G401.6 (cell line): ENCODE measurements around the gene KCNJ2.

ENCODE experiments used
- FAIRE-seq: peaks from 2 replicates; lab custom pipeline; 2012; peaks lifted over from hg19 to GRCh38; lab: Jason Lieb, UNC

Gene KCNJ2

GRCh38 chr17:70205401-70205800 is 36.1 kb downstream of the KCNJ2 start:
- no peak for FAIRE-seq

GRCh38 chr17:70206361-70207010 is 37.2 kb downstream of the KCNJ2 start:
- FAIRE-seq, result no peak

GRCh38 chr17:70207184-70207583 is 37.9 kb downstream of the KCNJ2 start:
- no peak for FAIRE-seq

GRCh38 chr17:70208080-70208794 is 38.9 kb downstream of the KCNJ2 start:
- no peak for FAIRE-seq

GRCh38 chr17:70208825-70209555 is 39.7 kb downstream of the KCNJ2 start:
- no peak for FAIRE-seq

- no peak for FAIRE-seq
These were observed 46.3 kb downstream of the KCNJ2 start for GRCh38 chr17:70215656-70216055.

- no peak for FAIRE-seq
These were observed 48.2 kb downstream of the KCNJ2 start for GRCh38 chr17:70217571-70217970.

- FAIRE-seq, result no peak
These were observed 55.9 kb downstream of the KCNJ2 start for GRCh38 chr17:70225276-70225675.
